Activated CD4-positive, alpha-beta T cell treated with anti-CD3 and anti-CD28 coated beads, Interleukin-2, Interleukin-6, amounts not matched to agents 100 ng/mL and 50 ng/mL, durations not matched to agents 16 hours and 8 hours (primary cell): ENCODE results near the gene SMPD2.

Experiments
- DNase-seq: peaks from one replicate; pipeline ENCODE4 v3.0.0-alpha.2; 2020

SMPD2 gene

GRCh38 chr6:109486068-109486467, 45.5 kb downstream of the SMPD2 start:
- DNase-seq: no peak

- no peak for DNase-seq
Observed at GRCh38 chr6:109488001-109488400, 47.5 kb downstream of the SMPD2 start.

DNA sequence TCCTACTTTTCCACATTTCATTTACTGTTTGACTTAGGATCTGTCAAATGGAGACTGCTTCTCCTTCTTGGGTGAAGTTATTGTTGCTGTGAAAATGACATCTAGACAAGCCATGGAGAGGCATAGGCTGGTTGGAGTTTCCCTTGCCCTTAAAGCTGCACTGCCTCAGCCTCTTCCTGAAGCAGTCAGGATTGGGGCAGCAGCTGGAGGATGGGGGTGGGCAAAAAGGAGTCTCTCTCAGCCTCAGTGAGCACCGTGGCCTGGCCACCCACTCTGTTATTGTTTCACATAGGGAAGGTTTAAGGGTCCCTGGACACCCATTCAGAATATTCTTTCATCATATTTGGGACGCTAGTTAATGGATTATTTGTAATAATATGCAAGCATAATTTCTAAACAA, 50.2 kb downstream of the SMPD2 start:
- no peak for DNase-seq

GRCh38 chr6:109491207-109491938, 50.8 kb downstream of the SMPD2 start:
- DNase-seq: peak; percentile 63
